ENCODE measurements around the gene RIOK2.

RIOK2 gene

DNA sequence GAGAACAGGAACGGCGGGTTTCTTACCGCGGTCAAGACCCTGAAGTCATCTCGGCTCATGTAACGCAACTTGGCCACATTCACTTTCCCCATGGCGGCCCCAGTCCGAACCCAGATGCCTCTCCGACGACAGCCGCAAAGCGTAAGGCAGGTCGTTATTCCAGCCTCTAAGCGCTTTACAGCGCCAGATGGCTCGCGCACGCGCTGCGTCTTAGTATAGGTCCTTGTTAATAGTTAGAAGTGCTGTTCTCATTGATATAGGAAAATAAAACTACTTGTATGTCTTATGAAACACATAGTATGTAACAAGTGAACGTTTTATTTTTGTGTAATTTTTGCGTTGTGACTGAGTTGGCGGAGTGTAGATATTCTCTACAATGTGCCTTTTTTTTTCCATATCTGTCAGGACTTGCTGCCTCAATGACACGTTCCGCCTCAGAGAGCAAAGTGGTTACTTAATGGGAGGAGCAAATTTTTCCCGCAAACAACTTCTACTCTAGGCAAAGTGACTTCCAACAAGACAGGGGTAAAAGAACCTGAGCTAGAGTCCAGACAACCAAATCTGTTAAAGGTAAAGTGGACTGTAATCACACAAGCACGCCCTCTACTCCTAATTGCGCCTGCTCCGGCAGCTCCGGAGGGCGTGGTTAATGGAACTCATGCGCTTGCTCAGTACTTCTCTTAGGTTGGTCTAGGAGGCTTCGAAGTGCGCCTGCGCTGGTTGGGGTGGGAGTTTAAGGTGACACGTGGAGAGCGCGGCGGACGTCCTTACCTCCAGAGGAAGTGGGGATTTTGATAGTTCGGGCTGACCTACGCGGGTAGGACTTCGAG, at the start of gene RIOK2:
Gene RIOK2, minus strand, starts transcription at position 148 of the 830 bp plus-strand sequence. Its CDS starts 56 bp downstream, at position 92.
- peak; percentile 92 to 94 for DNase-seq
- Histone ChIP-seq H3K4me3 (peak within 1 kb of the TSS; percentile 71 to 75), H3K9me3 (no peaks in the 10 kb centered on the region), H3K27ac (peak within 1 kb of the TSS; percentile 81 to 84), H3K36me3 (peaks cover 6 to 8% (median 7%) of the 10 kb centered on the region in 3 donors), H3K4me1 (peaks cover 0 to 29% (median 11%) of the 10 kb centered on the region in 4 donors), H3K27me3 (no peaks in the 10 kb centered on the region)
- intact Hi-C loops (cut with DNase I; ENCODE audit: low total_unique reads): loop anchor here (5.0 kb wide), 1 partner anchor 1589 kb away; the partner anchor contains the start of gene RGMB
- TF ChIP-seq, protein P1, sequence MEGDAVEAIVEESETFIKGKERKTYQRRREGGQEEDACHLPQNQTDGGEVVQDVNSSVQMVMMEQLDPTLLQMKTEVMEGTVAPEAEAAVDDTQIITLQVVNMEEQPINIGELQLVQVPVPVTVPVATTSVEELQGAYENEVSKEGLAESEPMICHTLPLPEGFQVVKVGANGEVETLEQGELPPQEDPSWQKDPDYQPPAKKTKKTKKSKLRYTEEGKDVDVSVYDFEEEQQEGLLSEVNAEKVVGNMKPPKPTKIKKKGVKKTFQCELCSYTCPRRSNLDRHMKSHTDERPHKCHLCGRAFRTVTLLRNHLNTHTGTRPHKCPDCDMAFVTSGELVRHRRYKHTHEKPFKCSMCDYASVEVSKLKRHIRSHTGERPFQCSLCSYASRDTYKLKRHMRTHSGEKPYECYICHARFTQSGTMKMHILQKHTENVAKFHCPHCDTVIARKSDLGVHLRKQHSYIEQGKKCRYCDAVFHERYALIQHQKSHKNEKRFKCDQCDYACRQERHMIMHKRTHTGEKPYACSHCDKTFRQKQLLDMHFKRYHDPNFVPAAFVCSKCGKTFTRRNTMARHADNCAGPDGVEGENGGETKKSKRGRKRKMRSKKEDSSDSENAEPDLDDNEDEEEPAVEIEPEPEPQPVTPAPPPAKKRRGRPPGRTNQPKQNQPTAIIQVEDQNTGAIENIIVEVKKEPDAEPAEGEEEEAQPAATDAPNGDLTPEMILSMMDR (IDR thresholded peaks at IDR 0.05): no peak

DNA sequence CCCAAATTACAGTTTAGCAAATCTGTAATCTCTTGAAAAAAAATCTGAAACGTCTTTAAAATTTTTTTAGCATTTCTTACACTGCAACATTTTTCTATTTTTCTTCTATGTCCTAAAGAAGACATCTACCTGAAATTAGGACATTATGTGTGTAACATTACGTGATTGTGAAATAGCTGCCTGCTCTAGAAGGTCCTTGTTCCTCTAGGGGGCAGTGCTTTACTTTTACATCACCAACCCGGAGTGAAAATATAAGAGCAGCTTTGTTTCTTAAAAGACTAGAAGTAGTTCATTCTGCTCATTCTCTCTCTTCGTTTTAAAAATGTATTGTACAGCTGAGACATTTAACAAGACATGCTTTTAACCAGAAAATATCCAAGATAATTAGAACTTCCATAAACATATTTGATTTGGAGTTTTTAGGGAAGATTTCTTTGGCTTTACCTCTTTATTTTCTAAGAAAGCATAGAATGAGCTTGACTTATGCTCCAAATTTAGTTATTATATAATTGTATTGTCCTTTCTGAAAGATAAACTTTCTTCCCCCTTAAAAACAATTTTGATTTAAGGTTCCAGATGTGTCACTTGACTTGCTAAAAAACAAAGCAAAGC, 48.1 kb upstream of the RIOK2 start:
- Histone ChIP-seq H3K27ac (no peak overlapping the region), H3K9me3 (no peaks in the 10 kb centered on the region), H3K4me3 (no peak overlapping the region), H3K36me3 (no peaks in the 10 kb centered on the region), H3K27me3 (no peaks in the 10 kb centered on the region), H3K4me1 (peaks cover 0 to 4% (median 2%) of the 10 kb centered on the region in 4 donors)
- intact Hi-C loops (cut with DNase I; ENCODE audit: low total_unique reads): no loop called here
- DNase-seq: peak in 1 of 2 donors; percentile 31
- TF ChIP-seq, protein P1 (IDR thresholded peaks at IDR 0.05): peak; percentile 64 to 66

DNA sequence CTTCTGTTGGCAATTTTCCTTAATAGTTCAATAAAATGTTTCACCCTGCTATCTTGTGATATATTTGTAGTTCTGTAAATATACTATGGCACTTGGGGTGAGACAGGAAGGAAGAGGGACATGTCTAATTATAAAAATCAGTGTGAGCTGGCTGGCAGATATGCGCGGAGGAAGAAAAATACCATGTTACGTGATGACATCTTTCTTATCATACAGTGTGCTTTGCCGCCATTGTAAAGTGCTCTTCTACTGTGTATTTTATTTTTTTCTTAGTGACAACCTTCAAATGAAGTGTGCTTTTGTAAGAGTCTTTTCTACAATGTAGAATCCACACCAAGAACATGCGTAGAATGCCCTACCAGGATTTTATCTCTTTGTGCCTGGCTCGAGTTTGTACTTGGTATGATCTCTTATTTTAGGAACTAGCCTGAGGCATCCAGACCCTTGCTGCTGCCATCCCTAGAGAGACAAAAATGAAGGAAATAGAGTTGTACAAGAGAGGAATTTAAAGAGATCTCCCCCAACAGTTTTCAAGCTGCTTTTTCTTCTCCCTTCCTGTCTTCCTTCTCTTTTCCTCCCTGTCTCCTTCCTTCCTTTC, 46.7 kb upstream of the RIOK2 start:
- Histone ChIP-seq H3K27me3 (no peaks in the 10 kb centered on the region), H3K4me1 (peaks cover 0 to 4% (median 2%) of the 10 kb centered on the region in 4 donors), H3K4me3 (no peak overlapping the region), H3K9me3 (no peaks in the 10 kb centered on the region), H3K27ac (no peak overlapping the region), H3K36me3 (no peaks in the 10 kb centered on the region)
- TF ChIP-seq, protein P1 (IDR thresholded peaks at IDR 0.05): no peak
- intact Hi-C loops (cut with DNase I; ENCODE audit: low total_unique reads): no loop called here
- no peak for DNase-seq

DNA sequence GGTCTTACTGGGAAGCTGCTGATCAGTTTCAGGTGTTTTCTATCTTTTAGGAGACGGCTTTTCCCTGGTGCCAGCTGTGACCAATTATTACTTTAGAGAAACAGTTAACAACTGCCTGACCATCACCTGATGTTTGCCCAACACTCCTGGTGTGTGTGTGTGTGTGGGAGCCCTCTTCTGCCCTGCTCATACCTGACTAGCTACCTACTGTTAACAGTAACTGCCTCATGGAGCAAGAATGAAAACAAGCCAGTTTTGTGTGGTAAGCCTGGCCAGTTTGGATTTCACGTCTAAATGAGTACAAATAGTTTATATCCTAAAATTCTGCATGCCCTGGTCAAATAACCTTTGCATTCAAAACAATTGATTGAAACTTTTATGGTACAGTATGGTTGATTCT, 46.1 kb upstream of the RIOK2 start:
- Histone ChIP-seq H3K36me3 (no peaks in the 10 kb centered on the region), H3K9me3 (no peaks in the 10 kb centered on the region), H3K27ac (no peak overlapping the region), H3K27me3 (no peaks in the 10 kb centered on the region), H3K4me1 (peaks cover 0 to 4% (median 2%) of the 10 kb centered on the region in 4 donors), H3K4me3 (no peak overlapping the region)
- DNase-seq: no peak
- TF ChIP-seq, protein P1 (IDR thresholded peaks at IDR 0.05): no peak
- intact Hi-C loops (cut with DNase I; ENCODE audit: low total_unique reads): no loop called here

DNA sequence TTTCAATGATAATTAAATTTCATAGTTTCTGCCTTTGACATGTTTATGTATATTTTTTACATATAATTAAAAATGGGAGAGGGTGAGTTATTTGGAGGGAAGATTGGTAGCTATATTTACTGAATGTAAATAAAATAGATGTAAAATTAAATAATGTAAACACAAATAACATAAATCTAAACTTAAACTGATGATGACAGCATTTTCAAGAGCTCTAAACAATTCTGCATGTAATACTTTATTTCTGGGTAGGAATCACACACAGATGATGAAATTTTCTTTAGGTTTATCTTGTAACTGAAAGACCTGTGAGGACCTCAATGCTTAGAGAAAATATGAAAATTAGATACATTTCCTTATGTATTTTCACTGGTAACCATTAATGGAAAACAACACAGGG, 42.2 kb upstream of the RIOK2 start:
- no peaks in the 10 kb centered on the region for H3K36me3 ChIP-seq
- H3K27ac ChIP-seq: no peak overlapping the region
- H3K4me1 ChIP-seq: peaks cover 0 to 4% (median 0%) of the 10 kb centered on the region in 4 donors
- no peak overlapping the region for H3K4me3 ChIP-seq
- DNase-seq: no peak
- H3K9me3 ChIP-seq: no peaks in the 10 kb centered on the region
- TF ChIP-seq, protein P1 (IDR thresholded peaks at IDR 0.05): no peak
- H3K27me3 ChIP-seq: no peaks in the 10 kb centered on the region
- intact Hi-C loops (cut with DNase I; ENCODE audit: low total_unique reads): no loop called here
